Activated naive CD8-positive, alpha-beta T cell treated with anti-CD3 and anti-CD28 coated beads, Interleukin-2, amount 10 ng/mL, durations not matched to agents 7 days and 5 days (primary cell): Measurements from ENCODE around the gene RIIAD1. TPM values are rescaled to one million over a fixed set of nuclear protein-coding genes. Genes with fewer than 3 reads are reported as not detected.

ENCODE experiments used
- ATAC-seq: fragments of 150-1000 bp; cut with Tn5 transposase; one replicate; pipeline ENCODE4 v1.10.0; 2021; ENCODE audit warnings: low read depth, moderate library complexity
- POLR2A ChIA-PET: fragments of 350-600 bp; sonication (Branson Sonifier 250); formaldehyde crosslinking; loops from one replicate; lab custom pipeline; 2021; ENCODE audit warnings: antibody characterized with exemption; lab: Charles Lee
- DNase-seq: peaks from one replicate; pipeline ENCODE4 v3.0.0; 2021
- H3K27ac Mint-ChIP-seq: one replicate; pipeline ENCODE4 v1.8.0; 2022; ENCODE audit warnings: mild to moderate bottlenecking, mixed read lengths
- H3K27me3 Mint-ChIP-seq: one replicate; pipeline ENCODE4 v1.8.0; 2022; ENCODE audit warnings: mild to moderate bottlenecking, moderate library complexity, mixed read lengths
- H3K36me3 Mint-ChIP-seq: one replicate; pipeline ENCODE4 v1.8.0; 2021; ENCODE audit warnings: mild to moderate bottlenecking, mixed read lengths
- H3K4me1 Mint-ChIP-seq: one replicate; pipeline ENCODE4 v1.8.0; 2021; ENCODE audit warnings: mixed read lengths
- H3K4me3 Mint-ChIP-seq: one replicate; pipeline ENCODE4 v1.8.0; 2022; ENCODE audit warnings: mild to moderate bottlenecking, moderate library complexity, mixed read lengths
- H3K9me3 Mint-ChIP-seq: one replicate; pipeline ENCODE4 v1.8.0; 2021; ENCODE audit warnings: mixed read lengths
- total RNA-seq, 2 experiments: library from RNA; stranded (reverse); gene quantifications; one replicate each; pipeline ENCODE4 v1.2.3, GENCODE V29; 2021

RIIAD1 gene
- total RNA-seq, 2 experiments from 2014 or later: not detected

- ATAC-seq (no peak), DNase-seq (no peak)
- Mint-ChIP-seq H3K36me3 (peaks cover 4% of the 10 kb centered on the region), H3K27ac (no peak overlapping the region), H3K9me3 (no peaks in the 10 kb centered on the region), H3K27me3 (peaks cover 4% of the 10 kb centered on the region), H3K4me3 (no peak overlapping the region), H3K4me1 (peaks cover 7% of the 10 kb centered on the region)
- POLR2A ChIA-PET: no interaction called here
These were observed 17.1 kb upstream of the RIIAD1 start for GRCh38 chr1:151704246-151704645.

- H3K27ac Mint-ChIP-seq: no peak overlapping the region
- no peak for ATAC-seq
- POLR2A ChIA-PET: no interaction called here
- H3K36me3 Mint-ChIP-seq: peaks cover 4% of the 10 kb centered on the region
- peaks cover 7% of the 10 kb centered on the region for H3K4me1 Mint-ChIP-seq
- DNase-seq: no peak
- no peaks in the 10 kb centered on the region for H3K9me3 Mint-ChIP-seq
- H3K4me3 Mint-ChIP-seq: no peak overlapping the region
- peaks cover 4% of the 10 kb centered on the region for H3K27me3 Mint-ChIP-seq
These were observed 16.2 kb upstream of the RIIAD1 start for GRCh38 chr1:151705146-151705545.

- Mint-ChIP-seq H3K27me3 (peaks cover 4% of the 10 kb centered on the region), H3K4me1 (peaks cover 7% of the 10 kb centered on the region), H3K4me3 (no peak overlapping the region), H3K36me3 (peaks cover 2% of the 10 kb centered on the region), H3K9me3 (no peaks in the 10 kb centered on the region), H3K27ac (no peak overlapping the region)
- POLR2A ChIA-PET: no interaction called here
- ATAC-seq (no peak), DNase-seq (no peak)
These were observed 15.4 kb upstream of the RIIAD1 start for GRCh38 chr1:151705753-151706463.

GRCh38 chr1:151706464-151707415 lies 14.6 kb upstream of the RIIAD1 start:
- ATAC-seq: no peak
- no peak for DNase-seq
- peaks cover 4% of the 10 kb centered on the region for H3K27me3 Mint-ChIP-seq
- H3K9me3 Mint-ChIP-seq: no peaks in the 10 kb centered on the region
- H3K36me3 Mint-ChIP-seq: no peaks in the 10 kb centered on the region
- peak overlapping the region; percentile 38 for H3K27ac Mint-ChIP-seq
- peaks cover 7% of the 10 kb centered on the region for H3K4me1 Mint-ChIP-seq
- POLR2A ChIA-PET: interaction anchor here (0.6 kb wide), 1 partner anchor 26 kb away, joined by 3 read pairs; no protein-coding TSS in a partner anchor
- H3K4me3 Mint-ChIP-seq: no peak overlapping the region

GRCh38 chr1:151707541-151708065 lies 13.7 kb upstream of the RIIAD1 start:
- no peak overlapping the region for H3K4me3 Mint-ChIP-seq
- H3K4me1 Mint-ChIP-seq: peaks cover 7% of the 10 kb centered on the region
- H3K27ac Mint-ChIP-seq: no peak overlapping the region
- POLR2A ChIA-PET: no interaction called here
- peaks cover 4% of the 10 kb centered on the region for H3K27me3 Mint-ChIP-seq
- no peaks in the 10 kb centered on the region for H3K9me3 Mint-ChIP-seq
- ATAC-seq (no peak), DNase-seq (no peak)
- no peaks in the 10 kb centered on the region for H3K36me3 Mint-ChIP-seq

- no peak overlapping the region for H3K27ac Mint-ChIP-seq
- ATAC-seq (no peak), DNase-seq (no peak)
- POLR2A ChIA-PET: no interaction called here
- no peaks in the 10 kb centered on the region for H3K9me3 Mint-ChIP-seq
- peaks cover 7% of the 10 kb centered on the region for H3K27me3 Mint-ChIP-seq
- no peaks in the 10 kb centered on the region for H3K36me3 Mint-ChIP-seq
- H3K4me1 Mint-ChIP-seq: peaks cover 3% of the 10 kb centered on the region
- H3K4me3 Mint-ChIP-seq: no peak overlapping the region
These were observed 12.4 kb upstream of the RIIAD1 start for GRCh38 chr1:151708891-151709290.

- H3K36me3 Mint-ChIP-seq: no peaks in the 10 kb centered on the region
- no peak for DNase-seq
- H3K27ac Mint-ChIP-seq: no peak overlapping the region
- POLR2A ChIA-PET: interaction anchor here (0.5 kb wide), 1 partner anchor 25 kb away, joined by 3 read pairs; no protein-coding TSS in a partner anchor
- no peaks in the 10 kb centered on the region for H3K9me3 Mint-ChIP-seq
- peaks cover 14% of the 10 kb centered on the region for H3K27me3 Mint-ChIP-seq
- no peak overlapping the region for H3K4me3 Mint-ChIP-seq
- ATAC-seq: no peak
- H3K4me1 Mint-ChIP-seq: peaks cover 3% of the 10 kb centered on the region
These were observed 11.0 kb upstream of the RIIAD1 start for GRCh38 chr1:151710187-151710840.

- POLR2A ChIA-PET: interaction anchor here (0.5 kb wide), 1 partner anchor 24 kb away, joined by 3 read pairs; no protein-coding TSS in a partner anchor
- no peak for ATAC-seq
- H3K4me1 Mint-ChIP-seq: peaks cover 3% of the 10 kb centered on the region
- no peak overlapping the region for H3K4me3 Mint-ChIP-seq
- no peak for DNase-seq
- H3K27me3 Mint-ChIP-seq: peaks cover 20% of the 10 kb centered on the region
- H3K36me3 Mint-ChIP-seq: no peaks in the 10 kb centered on the region
- H3K9me3 Mint-ChIP-seq: no peaks in the 10 kb centered on the region
- no peak overlapping the region for H3K27ac Mint-ChIP-seq
These were observed 10.1 kb upstream of the RIIAD1 start for GRCh38 chr1:151711044-151711800.

GRCh38 chr1:151711951-151712350 lies 9.4 kb upstream of the RIIAD1 start:
- Mint-ChIP-seq H3K27ac (no peak overlapping the region), H3K4me3 (no peak overlapping the region), H3K27me3 (peaks cover 25% of the 10 kb centered on the region), H3K36me3 (peaks cover under 1% of the 10 kb centered on the region), H3K9me3 (no peaks in the 10 kb centered on the region), H3K4me1 (peaks cover 2% of the 10 kb centered on the region)
- POLR2A ChIA-PET: interaction anchor here (0.6 kb wide), 1 partner anchor 407 kb away, joined by 3 read pairs; no protein-coding TSS in a partner anchor
- ATAC-seq (no peak), DNase-seq (no peak)

- ATAC-seq: no peak
- no peak for DNase-seq
- Mint-ChIP-seq H3K9me3 (no peaks in the 10 kb centered on the region), H3K27me3 (peaks cover 35% of the 10 kb centered on the region), H3K4me1 (peaks cover 5% of the 10 kb centered on the region), H3K4me3 (no peak overlapping the region), H3K36me3 (peaks cover 3% of the 10 kb centered on the region), H3K27ac (no peak overlapping the region)
- POLR2A ChIA-PET: no interaction called here
These were observed 8.3 kb upstream of the RIIAD1 start for GRCh38 chr1:151713044-151713443.

- Mint-ChIP-seq H3K9me3 (no peaks in the 10 kb centered on the region), H3K27me3 (peaks cover 42% of the 10 kb centered on the region), H3K27ac (no peak overlapping the region), H3K4me1 (peaks cover 5% of the 10 kb centered on the region), H3K36me3 (peaks cover 3% of the 10 kb centered on the region), H3K4me3 (no peak overlapping the region)
- ATAC-seq: no peak
- DNase-seq: no peak
- POLR2A ChIA-PET: no interaction called here
These were observed 7.4 kb upstream of the RIIAD1 start for GRCh38 chr1:151713874-151714273.

GRCh38 chr1:151714820-151715725 lies 6.2 kb upstream of the RIIAD1 start:
- H3K36me3 Mint-ChIP-seq: peaks cover 3% of the 10 kb centered on the region
- H3K9me3 Mint-ChIP-seq: no peaks in the 10 kb centered on the region
- H3K27ac Mint-ChIP-seq: peak overlapping the region; percentile 7
- H3K27me3 Mint-ChIP-seq: peaks cover 53% of the 10 kb centered on the region
- H3K4me3 Mint-ChIP-seq: no peak overlapping the region
- POLR2A ChIA-PET: no interaction called here
- ATAC-seq (no peak), DNase-seq (no peak)
- peaks cover 5% of the 10 kb centered on the region for H3K4me1 Mint-ChIP-seq
